Lower leg skin (tissue), 3 donors: ENCODE results near the gene STXBP1.

Experiments
- CTCF ChIP-seq, 3 donors: fragments of 450-650 bp; IDR thresholded peaks; one replicate each; pipeline ENCODE4 v1.5.1; 2016; ENCODE audit warnings: antibody characterized with exemption in 3 of 3, mild to moderate bottlenecking in 3 of 3, moderate library complexity in 2 of 3
- POLR2A ChIP-seq, 2 donors: fragments of 450-650 bp; IDR thresholded peaks; one replicate each; pipeline ENCODE4 v1.6.1; 2016 to 2017; ENCODE audit warnings: antibody characterized with exemption in 2 of 2, mild to moderate bottlenecking in 1 of 2, moderate library complexity in 1 of 2

GRCh38 chr9:127569886-127570401, 42.1 kb upstream of the STXBP1 start:
- TF ChIP-seq CTCF (IDR thresholded peaks at IDR 0.05) (no peak), POLR2A (IDR thresholded peaks at IDR 0.05) (no peak)
